GM06990 (cell line): ENCODE results near the gene RAPGEF4.
A peak's percentile ranks its signal among the peaks of the same experiment; 100 is the strongest.

Experiments used
- DNase-seq: peaks from one replicate; pipeline ENCODE4 v3.0.0-alpha.2; 2011; ENCODE audit not compliant: insufficient read length; ENCODE audit errors: extremely low read depth
- H3K27me3 ChIP-seq: replicated peaks from 2 replicates; pipeline ENCODE4 v1.6.0; 2011; ENCODE audit warnings: low read length; ENCODE audit not compliant: control insufficient read depth, insufficient read depth
- H3K36me3 ChIP-seq: 2 replicates; pipeline ENCODE4 v1.5.1; 2011; ENCODE audit warnings: low read length; ENCODE audit not compliant: control insufficient read depth, insufficient read depth
- H3K4me3 ChIP-seq: replicated peaks from 2 replicates; pipeline ENCODE4 v1.5.1; 2011; ENCODE audit warnings: low read depth, mild to moderate bottlenecking, control low read depth, low read length
- CTCF ChIP-seq: IDR thresholded peaks from 2 replicates; pipeline ENCODE4 v1.5.1; 2011; ENCODE audit warnings: low read length, control low read depth, mild to moderate bottlenecking, inconsistent platforms; ENCODE audit not compliant: insufficient read depth, poor library complexity, severe bottlenecking

Gene RAPGEF4

GRCh38 chr2:173087214-173087581 lies 351.6 kb downstream of the RAPGEF4 start:
- no peaks in the 10 kb centered on the region for H3K27me3 ChIP-seq
- no peak for DNase-seq
- no peak for TF ChIP-seq CTCF
- H3K4me3 ChIP-seq: no peak overlapping the region
- H3K36me3 ChIP-seq: no peaks in the 10 kb centered on the region; the same call in 1 of the 2 replicates

- Histone ChIP-seq H3K27me3 (no peaks in the 10 kb centered on the region), H3K36me3 (no peaks in the 10 kb centered on the region; the same call in 1 of the 2 replicates), H3K4me3 (no peak overlapping the region)
- TF ChIP-seq CTCF: no peak
- no peak for DNase-seq
These were observed 352.3 kb downstream of the RAPGEF4 start for GRCh38 chr2:173087793-173088496.

GRCh38 chr2:173090276-173090877 lies 354.7 kb downstream of the RAPGEF4 start:
- DNase-seq: no peak
- H3K27me3 ChIP-seq: no peaks in the 10 kb centered on the region
- TF ChIP-seq CTCF: no peak
- H3K4me3 ChIP-seq: no peak overlapping the region
- H3K36me3 ChIP-seq: no peaks in the 10 kb centered on the region; the same call in 1 of the 2 replicates

- peak; percentile 57 for TF ChIP-seq CTCF
- Histone ChIP-seq H3K4me3 (no peak overlapping the region), H3K36me3 (no peaks in the 10 kb centered on the region; the same call in 1 of the 2 replicates), H3K27me3 (no peaks in the 10 kb centered on the region)
- no peak for DNase-seq
These were observed 355.5 kb downstream of the RAPGEF4 start for GRCh38 chr2:173090973-173091660.

GRCh38 chr2:173091910-173092309 lies 356.3 kb downstream of the RAPGEF4 start:
- DNase-seq: no peak
- Histone ChIP-seq H3K27me3 (no peaks in the 10 kb centered on the region), H3K4me3 (no peak overlapping the region), H3K36me3 (no peaks in the 10 kb centered on the region; the same call in 1 of the 2 replicates)
- no peak for TF ChIP-seq CTCF
